T-helper 1 cell treated with Interleukin-12 subunit alpha and Interleukin-12 subunit beta and Interleukin-4 antibody, amounts not matched to agents 30 μg/mL and 1 μg/mL, for 36 hours (primary cell): ENCODE results near the gene ABO.
"Not testable (repeated sequence)": the region's sequence is repeated elsewhere in the genome, so short reads cannot be mapped to it uniquely, and the experiment has no call there.

Experiments
- H3K27ac Mint-ChIP-seq: one replicate; pipeline ENCODE4 v1.8.0; 2021; ENCODE audit warnings: mild to moderate bottlenecking, mixed read lengths
- H3K27me3 Mint-ChIP-seq: one replicate; pipeline ENCODE4 v1.8.0; 2021; ENCODE audit warnings: low read depth, mixed read lengths
- H3K36me3 Mint-ChIP-seq: one replicate; pipeline ENCODE4 v1.8.0; 2021; ENCODE audit warnings: low read depth, mixed read lengths
- H3K4me1 Mint-ChIP-seq: one replicate; pipeline ENCODE4 v1.8.0; 2021; ENCODE audit warnings: low read depth, mixed read lengths
- H3K4me3 Mint-ChIP-seq: one replicate; pipeline ENCODE4 v1.8.0; 2021; ENCODE audit warnings: mild to moderate bottlenecking, moderate library complexity, mixed read lengths
- H3K9me3 Mint-ChIP-seq: one replicate; pipeline ENCODE4 v1.8.0; 2021; ENCODE audit warnings: mixed read lengths

Gene ABO

GRCh38 chr9:133261753-133262120, 13.3 kb downstream of the ABO start:
- no peak overlapping the region for H3K27ac Mint-ChIP-seq
- no peaks in the 10 kb centered on the region for H3K9me3 Mint-ChIP-seq
- H3K4me1 Mint-ChIP-seq: no peaks in the 10 kb centered on the region
- H3K36me3 Mint-ChIP-seq: no peaks in the 10 kb centered on the region
- H3K4me3 Mint-ChIP-seq: no peak overlapping the region
- peaks cover 3% of the 10 kb centered on the region for H3K27me3 Mint-ChIP-seq

- H3K36me3 Mint-ChIP-seq: no peaks in the 10 kb centered on the region
- H3K27ac Mint-ChIP-seq: no peak overlapping the region
- no peaks in the 10 kb centered on the region for H3K4me1 Mint-ChIP-seq
- H3K9me3 Mint-ChIP-seq: no peaks in the 10 kb centered on the region
- H3K27me3 Mint-ChIP-seq: peaks cover 3% of the 10 kb centered on the region
- no peak overlapping the region for H3K4me3 Mint-ChIP-seq
Measured at GRCh38 chr9:133261103-133261752, 13.8 kb downstream of the ABO start.

GRCh38 chr9:133260334-133261102, 14.5 kb downstream of the ABO start:
- peaks cover 3% of the 10 kb centered on the region for H3K27me3 Mint-ChIP-seq
- no peak overlapping the region for H3K4me3 Mint-ChIP-seq
- H3K36me3 Mint-ChIP-seq: no peaks in the 10 kb centered on the region
- no peaks in the 10 kb centered on the region for H3K9me3 Mint-ChIP-seq
- no peaks in the 10 kb centered on the region for H3K4me1 Mint-ChIP-seq
- H3K27ac Mint-ChIP-seq: no peak overlapping the region

- Mint-ChIP-seq H3K27me3 (peaks cover 3% of the 10 kb centered on the region), H3K4me1 (no peaks in the 10 kb centered on the region), H3K27ac (no peak overlapping the region), H3K4me3 (no peak overlapping the region), H3K9me3 (no peaks in the 10 kb centered on the region), H3K36me3 (no peaks in the 10 kb centered on the region)
Measured at GRCh38 chr9:133258061-133259015, 16.7 kb downstream of the ABO start.

GRCh38 chr9:133257465-133257956, 17.5 kb downstream of the ABO start:
- Mint-ChIP-seq H3K9me3 (no peaks in the 10 kb centered on the region), H3K4me3 (no peak overlapping the region), H3K36me3 (no peaks in the 10 kb centered on the region), H3K27ac (no peak overlapping the region), H3K27me3 (peaks cover 3% of the 10 kb centered on the region), H3K4me1 (peaks cover 4% of the 10 kb centered on the region)

DNA sequence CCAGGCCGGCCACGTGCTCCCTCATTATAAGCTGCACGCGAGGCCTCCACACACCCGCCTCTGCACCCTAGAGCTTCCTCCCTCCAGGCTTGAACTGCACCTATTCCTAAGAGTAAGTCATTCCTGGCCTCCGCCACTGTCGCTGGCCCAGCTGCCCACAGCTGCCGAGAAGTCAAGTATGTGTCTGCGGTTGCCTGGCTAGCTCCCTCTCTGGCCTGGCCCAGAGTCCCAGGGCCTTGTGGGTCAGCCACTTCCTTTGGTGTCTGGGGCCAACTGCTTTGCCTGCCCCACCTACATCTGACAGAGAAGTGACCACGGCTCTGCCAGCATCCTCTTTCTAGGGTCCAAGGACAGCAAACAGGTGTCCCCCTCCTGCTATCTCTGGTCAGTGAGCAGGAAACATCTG, 18.3 kb downstream of the ABO start:
- no peaks in the 10 kb centered on the region for H3K36me3 Mint-ChIP-seq
- H3K27ac Mint-ChIP-seq: no peak overlapping the region
- peaks cover 5% of the 10 kb centered on the region for H3K4me1 Mint-ChIP-seq
- H3K4me3 Mint-ChIP-seq: no peak overlapping the region
- no peaks in the 10 kb centered on the region for H3K9me3 Mint-ChIP-seq
- H3K27me3 Mint-ChIP-seq: no peaks in the 10 kb centered on the region

DNA sequence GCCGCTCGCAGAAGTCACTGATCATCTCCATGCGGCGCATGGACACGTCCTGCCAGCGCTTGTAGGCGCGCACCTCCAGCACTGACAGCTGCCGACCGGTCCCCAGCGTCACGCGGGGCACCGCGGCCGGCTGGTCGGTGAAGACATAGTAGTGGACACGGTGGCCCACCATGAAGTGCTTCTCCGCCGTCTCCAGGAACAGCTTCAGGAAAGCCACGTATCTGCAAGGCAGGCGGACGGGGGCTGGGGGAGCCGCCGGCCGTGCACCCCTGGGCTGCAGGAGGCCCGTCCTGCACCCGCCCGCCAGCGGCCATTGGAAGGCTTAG, 18.9 kb downstream of the ABO start:
- Mint-ChIP-seq H3K27me3 (no peaks in the 10 kb centered on the region), H3K4me3 (no peak overlapping the region), H3K9me3 (no peaks in the 10 kb centered on the region), H3K27ac (no peak overlapping the region), H3K36me3 (no peaks in the 10 kb centered on the region), H3K4me1 (peaks cover 5% of the 10 kb centered on the region)

DNA sequence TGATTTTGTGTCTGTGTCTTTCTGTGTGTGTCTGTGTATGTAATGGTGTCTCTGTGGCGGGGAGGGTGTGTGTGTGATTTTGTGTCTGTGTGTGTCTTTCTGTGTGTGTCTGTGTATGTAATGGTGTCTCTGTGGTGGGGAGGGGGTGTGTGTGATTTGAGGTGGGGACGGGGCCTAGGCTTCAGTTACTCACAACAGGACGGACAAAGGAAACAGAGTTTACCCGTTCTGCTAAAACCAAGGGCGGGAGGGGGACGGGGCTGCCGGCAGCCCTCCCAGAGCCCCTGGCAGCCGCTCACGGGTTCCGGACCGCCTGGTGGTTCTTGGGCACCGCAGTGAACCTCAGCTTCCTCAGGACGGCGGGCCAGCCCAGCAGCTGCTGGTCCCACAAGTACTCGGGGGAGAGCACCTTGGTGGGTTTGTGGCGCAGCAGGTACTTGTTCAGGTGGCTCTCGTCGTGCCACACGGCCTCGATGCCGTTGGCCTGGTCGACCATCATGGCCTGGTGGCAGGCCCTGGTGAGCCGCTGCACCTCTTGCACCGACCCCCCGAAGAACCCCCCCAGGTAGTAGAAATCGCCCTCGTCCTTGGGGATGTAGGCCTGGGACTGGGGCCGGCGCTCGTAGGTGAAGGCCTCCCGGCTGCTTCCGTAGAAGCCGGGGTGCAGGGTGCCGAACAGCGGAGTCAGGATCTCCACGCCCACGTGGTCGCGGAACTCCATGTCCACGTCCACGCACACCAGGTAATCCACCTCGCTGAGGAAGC, 19.4 kb downstream of the ABO start:
- Mint-ChIP-seq H3K36me3 (no peaks in the 10 kb centered on the region), H3K4me1 (peaks cover 5% of the 10 kb centered on the region), H3K4me3 (no peak overlapping the region), H3K27ac (no peak overlapping the region), H3K9me3 (no peaks in the 10 kb centered on the region), H3K27me3 (no peaks in the 10 kb centered on the region)

- no peaks in the 10 kb centered on the region for H3K9me3 Mint-ChIP-seq
- H3K27me3 Mint-ChIP-seq: peaks cover 3% of the 10 kb centered on the region
- peaks cover 9% of the 10 kb centered on the region for H3K4me1 Mint-ChIP-seq
- H3K4me3 Mint-ChIP-seq: no peak overlapping the region
- H3K27ac Mint-ChIP-seq: no peak overlapping the region
- peaks cover 2% of the 10 kb centered on the region for H3K36me3 Mint-ChIP-seq
Measured at GRCh38 chr9:133254471-133254870, 20.5 kb downstream of the ABO start.

DNA sequence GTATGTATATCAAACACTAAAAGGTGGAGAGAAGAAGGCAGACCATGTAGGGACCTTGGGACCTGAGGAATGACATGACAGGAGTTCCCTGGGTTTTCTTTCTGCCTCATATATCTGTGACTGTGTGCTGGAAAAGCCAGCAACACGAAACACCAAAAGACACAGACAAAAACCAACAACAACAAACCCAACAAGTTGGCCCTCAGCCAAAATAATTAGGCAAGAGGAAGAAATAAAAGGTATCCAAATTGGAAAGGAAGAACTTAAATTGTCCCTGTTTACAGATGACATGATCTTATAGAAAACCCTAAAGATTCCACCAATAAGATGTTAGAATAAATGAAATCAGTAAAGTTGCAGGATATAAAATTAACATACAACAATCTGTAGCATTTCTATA, 21.7 kb downstream of the ABO start:
- peaks cover 2% of the 10 kb centered on the region for H3K36me3 Mint-ChIP-seq
- H3K9me3 Mint-ChIP-seq: no peaks in the 10 kb centered on the region
- no peak overlapping the region for H3K4me3 Mint-ChIP-seq
- peaks cover 3% of the 10 kb centered on the region for H3K27me3 Mint-ChIP-seq
- H3K4me1 Mint-ChIP-seq: peaks cover 18% of the 10 kb centered on the region
- H3K27ac Mint-ChIP-seq: peak overlapping the region; percentile 34

DNA sequence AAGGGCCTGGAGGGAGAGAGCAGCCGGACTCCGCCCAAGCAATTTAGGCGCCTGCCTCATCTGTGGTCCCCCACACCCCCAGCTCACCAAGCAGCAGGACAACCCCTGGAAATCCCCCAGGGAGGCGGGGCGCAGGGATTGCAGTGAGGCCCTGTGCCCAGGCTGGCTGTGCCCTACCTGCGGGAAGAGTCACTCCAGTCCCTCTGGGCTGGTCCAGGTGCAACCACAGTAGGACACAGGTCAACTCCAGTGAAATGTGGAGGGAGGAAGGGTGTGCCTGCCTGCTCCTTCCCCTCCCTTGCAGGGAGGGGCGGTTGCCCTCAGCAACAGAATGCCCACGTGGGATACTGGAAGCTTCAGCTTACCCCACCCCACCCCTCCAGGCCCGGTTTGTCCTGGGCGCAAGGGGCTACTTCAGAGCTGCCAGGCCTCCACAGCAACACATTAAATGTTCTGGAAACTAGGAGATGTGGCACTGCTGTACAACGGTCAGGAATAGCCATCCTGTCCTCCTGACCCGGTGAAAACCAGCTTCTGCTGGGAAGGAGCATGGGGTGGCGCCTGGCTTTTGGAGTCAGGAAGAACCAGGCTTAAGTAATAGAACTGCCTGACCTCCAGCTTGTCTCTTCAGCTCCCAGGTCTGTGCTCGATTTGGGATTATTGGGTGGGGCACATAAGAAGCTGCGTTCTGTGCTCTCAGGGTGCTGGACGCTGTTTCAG, 22.5 kb downstream of the ABO start:
- Mint-ChIP-seq H3K4me1 (peaks cover 18% of the 10 kb centered on the region), H3K27me3 (peaks cover 3% of the 10 kb centered on the region), H3K27ac (peak overlapping the region; percentile 38), H3K9me3 (no peaks in the 10 kb centered on the region), H3K4me3 (peak overlapping the region; percentile 60), H3K36me3 (peaks cover 2% of the 10 kb centered on the region)

- Mint-ChIP-seq H3K27me3 (peaks cover 3% of the 10 kb centered on the region), H3K27ac (peak overlapping the region; percentile 38), H3K4me3 (peak overlapping the region; percentile 60), H3K4me1 (peaks cover 18% of the 10 kb centered on the region), H3K36me3 (peaks cover 2% of the 10 kb centered on the region), H3K9me3 (no peaks in the 10 kb centered on the region)
Measured at GRCh38 chr9:133251773-133252172, 23.2 kb downstream of the ABO start.

- not testable (repeated sequence) for H3K27ac Mint-ChIP-seq, H3K9me3 Mint-ChIP-seq, H3K4me3 Mint-ChIP-seq, H3K27me3 Mint-ChIP-seq, H3K36me3 Mint-ChIP-seq
- peaks cover 18% of the 10 kb centered on the region for H3K4me1 Mint-ChIP-seq
Measured at GRCh38 chr9:133251221-133251620, 23.8 kb downstream of the ABO start.
